Inflammatory macrophage (primary cell): ENCODE measurements around the gene CIP2A.

Source experiments
- DNase-seq, 2 donors: peaks; one replicate each; pipeline ENCODE4 v3.0.0-alpha.2; 2020 to 2022

The CIP2A gene

DNA sequence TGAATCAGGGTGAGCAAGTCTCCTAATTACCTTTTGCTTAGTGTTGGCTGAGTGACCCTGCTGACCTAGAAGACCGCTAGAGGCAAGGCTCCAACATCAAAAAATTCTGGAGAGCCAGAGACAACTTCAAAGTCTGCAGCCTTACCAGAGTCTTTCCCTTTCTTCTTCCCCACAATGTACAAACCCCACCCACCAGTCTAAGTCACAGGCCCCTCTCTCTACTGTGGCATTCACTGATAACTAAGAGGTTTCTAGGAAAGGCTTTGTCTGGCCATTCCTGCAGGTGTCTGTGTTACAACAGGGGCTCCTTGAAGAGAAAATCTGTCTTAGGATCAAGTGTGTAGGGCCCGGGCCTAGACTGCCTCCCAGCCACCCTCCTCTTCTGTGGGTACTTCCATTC lies 79.4 kb downstream of the CIP2A start:
- no peak for DNase-seq

DNA sequence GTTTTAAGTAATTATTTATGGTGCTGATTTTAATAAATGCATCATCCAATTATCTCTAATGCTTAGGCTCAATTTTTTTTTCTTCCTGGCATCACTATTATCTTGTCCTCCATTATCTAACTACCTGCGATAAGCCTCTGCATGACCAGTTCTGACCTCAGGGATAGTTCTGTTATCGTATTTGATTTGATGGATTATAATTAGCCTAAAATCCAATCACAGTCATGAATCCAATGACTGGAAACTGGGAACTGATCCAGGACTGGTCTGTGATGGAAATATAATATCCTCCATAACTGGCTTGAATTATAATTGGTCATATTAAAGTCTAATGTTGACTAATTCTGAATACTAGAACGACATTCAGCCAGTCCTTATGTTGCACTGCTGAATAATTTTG lies 80.0 kb downstream of the CIP2A start:
- no peak for DNase-seq

DNA sequence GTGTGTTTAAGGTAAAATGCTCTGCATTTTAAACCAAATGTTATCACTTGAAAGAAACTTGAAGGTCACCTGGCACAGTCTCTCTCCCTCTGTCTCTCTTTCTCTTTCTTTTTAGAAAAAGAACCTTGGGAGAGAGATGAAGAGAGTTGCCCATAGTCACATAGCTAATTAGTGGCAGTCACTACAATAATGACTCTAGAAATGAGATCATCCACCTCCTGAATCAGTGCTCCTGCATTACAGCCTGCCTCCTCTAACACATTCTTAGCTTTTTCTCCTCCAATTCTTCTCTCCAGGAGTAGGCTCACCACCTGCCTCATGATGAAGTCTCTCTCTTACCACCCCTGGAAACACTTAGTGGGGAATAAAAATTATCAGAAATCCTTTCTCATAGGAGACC lies 81.3 kb downstream of the CIP2A start:
- no peak for DNase-seq

DNA sequence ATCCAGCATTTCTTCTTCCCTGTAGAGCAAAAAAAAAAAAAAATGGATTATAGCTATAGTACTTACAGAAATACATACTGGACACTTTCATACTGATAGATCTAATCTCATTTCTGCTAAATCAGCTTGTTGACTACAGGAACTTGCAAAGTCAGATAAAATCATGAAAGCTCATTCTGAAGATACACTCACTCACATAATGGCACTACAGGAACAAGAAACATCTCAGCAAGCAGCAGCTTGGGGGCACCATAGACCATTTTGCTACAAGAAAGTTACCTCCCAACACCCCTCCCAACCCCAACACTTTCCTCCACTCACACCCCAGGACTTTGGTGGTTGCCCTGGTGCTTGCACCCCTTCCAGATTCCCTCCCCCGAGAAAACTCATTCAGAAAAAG lies 83.4 kb downstream of the CIP2A start:
- DNase-seq = no peak

DNA sequence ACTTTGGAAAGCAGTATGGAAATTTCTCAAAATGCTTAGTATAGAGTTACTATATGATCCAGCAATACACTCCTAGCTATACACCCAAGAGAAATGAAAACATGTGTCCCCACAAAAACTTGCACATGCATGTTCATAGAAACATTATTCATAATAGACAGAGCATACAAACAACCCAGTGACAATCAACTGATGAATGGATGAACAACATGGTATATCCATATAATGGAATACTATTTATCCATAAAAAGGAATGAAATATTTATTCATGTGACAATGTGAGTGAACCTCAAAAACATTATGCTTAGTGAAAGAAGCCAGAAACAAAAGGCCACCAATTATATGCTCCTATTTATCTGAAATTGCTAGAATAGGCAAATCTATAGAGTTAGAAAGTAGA lies 85.5 kb downstream of the CIP2A start:
- DNase-seq = no peak

DNA sequence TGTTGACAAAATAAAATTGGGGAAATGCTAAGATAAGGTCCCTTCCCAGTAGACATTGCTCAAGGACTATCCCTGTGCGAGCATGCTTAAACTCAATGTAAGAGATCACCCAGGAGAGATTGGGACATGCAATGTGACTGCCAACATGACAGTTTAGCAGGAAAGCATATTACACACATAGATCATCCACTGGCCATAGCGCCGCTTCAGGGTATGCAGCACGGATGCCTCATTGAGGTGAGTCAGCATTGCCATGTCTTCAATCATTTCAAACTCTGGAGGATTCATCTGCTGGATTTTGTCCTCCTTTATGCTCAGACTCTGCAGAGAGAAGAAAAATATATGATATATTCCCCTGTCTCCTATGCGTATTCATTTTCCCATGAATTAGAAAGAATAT lies 87.7 kb downstream of the CIP2A start:
- no peak for DNase-seq

DNA sequence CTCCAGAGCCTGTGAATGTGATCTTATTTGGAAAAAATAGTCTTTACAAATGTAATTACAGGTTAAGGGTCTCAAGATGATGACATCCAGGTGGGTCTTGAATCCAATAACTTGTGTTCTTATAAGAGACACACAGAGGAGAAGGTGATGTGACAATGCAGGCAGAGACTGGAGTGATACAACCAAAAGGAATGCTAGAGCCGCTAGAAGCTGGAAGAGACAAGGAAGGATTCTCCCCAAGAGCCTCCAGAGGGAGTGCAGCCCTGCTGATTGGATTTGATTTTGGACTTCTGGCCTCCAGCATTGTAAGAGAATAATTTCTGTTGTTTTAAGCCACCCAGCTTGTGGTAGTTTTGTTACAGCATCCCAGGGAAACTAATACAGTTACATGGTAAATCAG lies 88.5 kb downstream of the CIP2A start:
- no peak for DNase-seq
